HCT116 (cell line): ENCODE measurements around the gene SERGEF. TPM values are rescaled to one million over a fixed set of nuclear protein-coding genes. Genes with fewer than 3 reads are reported as not detected.

Experiments
- ATAC-seq: fragments of 200-7000 bp; cut with Tn5 transposase; 2 replicates; pipeline ENCODE4 v1.9.1; 2020; ENCODE audit warnings: mild to moderate bottlenecking, moderate library complexity
- BruUV-seq: library from RNA; stranded (reverse); fragments of 400-500 nt; replicated peaks from 2 replicates; lab custom pipeline; 2021; lab: Mats Ljungman, UMichigan
- CTCF ChIA-PET: fragments of 300-600 bp; sonication (Branson Sonifier 250); formaldehyde crosslinking; loops from one replicate; lab custom pipeline; 2021; ENCODE audit warnings: antibody characterized with exemption; lab: Charles Lee
- POLR2A ChIA-PET: fragments of 300-600, 350-600 bp; sonication (Branson Sonifier 250); formaldehyde crosslinking; loops from one replicate; lab custom pipeline; 2021; ENCODE audit warnings: antibody characterized with exemption; lab: Charles Lee
- RAD21 ChIA-PET, 2 experiments: fragments of 300-600 bp; sonication (Branson Sonifier 250); formaldehyde crosslinking; loops; one replicate each; lab custom pipeline; 2023; ENCODE audit warnings: low total read pairs in 2 of 2; ENCODE audit not compliant: uncharacterized antibody in 2 of 2, unreplicated experiment in 2 of 2, low non-redundant PET in 1 of 2; lab: Charles Lee
- DNase-seq: peaks from one replicate; pipeline ENCODE4 v3.0.0-alpha.2; 2010; ENCODE audit warnings: low read depth, low spot score
- H2AFZ ChIP-seq: fragments of 200-600 bp; shearing (Covaris generic), sonication (generic); 2 replicates; pipeline ENCODE4 v1.6.1; 2017; ENCODE audit warnings: low read depth, mixed run types, mixed read lengths, antibody characterized with exemption, low read length; ENCODE audit not compliant: poor library complexity, severe bottlenecking
- H3K27ac ChIP-seq: 2 replicates; pipeline ENCODE4 v1.5.1; 2012; ENCODE audit warnings: low read depth, low read length
- H3K27me3 ChIP-seq: fragments of 200-600 bp; sonication (generic); 2 replicates; pipeline ENCODE4 v1.6.1; 2016; ENCODE audit warnings: mixed run types, low read length, mixed read lengths; ENCODE audit not compliant: insufficient read depth
- H3K36me3 ChIP-seq, 2 experiments: fragments of 200-500 bp in 1 of 2; fragments of 200-600 bp in 1 of 2; sonication (Bioruptor generic) in 1 of 2; sonication (generic) in 1 of 2; 2 replicates each; pipeline versions ENCODE4 v1.5.1 to v1.6.1; 2014 to 2016; ENCODE audit warnings: low read length in 2 of 2, inconsistent platforms in 1 of 2, mixed read lengths in 1 of 2, mixed run types in 1 of 2; ENCODE audit not compliant: insufficient read depth in 2 of 2, control insufficient read depth in 1 of 2
- H3K4me1 ChIP-seq, 2 experiments: fragments of 200-600 bp in 1 of 2; sonication (generic) in 1 of 2; 2 replicates each; pipeline versions ENCODE4 v1.5.1 to v1.6.1; 2012 to 2017; ENCODE audit warnings: low read length in 2 of 2, inconsistent platforms in 1 of 2, mild to moderate bottlenecking in 1 of 2, mixed read lengths in 1 of 2, mixed run types in 1 of 2, moderate library complexity in 1 of 2; ENCODE audit not compliant: insufficient read depth in 2 of 2, control insufficient read depth in 1 of 2
- H3K4me2 ChIP-seq: fragments of 200-600 bp; sonication (generic); 2 replicates; pipeline ENCODE4 v1.6.1; 2017; ENCODE audit warnings: mixed run types, low read length, mixed read lengths
- H3K4me3 ChIP-seq, 2 experiments: fragments of 200-600 bp in 1 of 2; sonication (generic) in 1 of 2; replicated peaks in 1 of 2; 2 replicates each; pipeline ENCODE4 v1.5.1; 2011 to 2016; ENCODE audit warnings: low read length in 2 of 2, control low read depth in 1 of 2, low read depth in 1 of 2, mild to moderate bottlenecking in 1 of 2, mixed read lengths in 1 of 2, mixed run types in 1 of 2
- H3K79me2 ChIP-seq: fragments of 200-600 bp; sonication (generic); 2 replicates; pipeline ENCODE4 v1.6.1; 2017; ENCODE audit warnings: mild to moderate bottlenecking, mixed run types, low read length, moderate library complexity, mixed read lengths; ENCODE audit not compliant: insufficient read depth
- H3K9ac ChIP-seq: fragments of 200-600 bp; sonication (generic); 2 replicates; pipeline ENCODE4 v1.6.1; 2016; ENCODE audit warnings: low read length, mixed read lengths
- H3K9me2 ChIP-seq: fragments of 200-600 bp; sonication (generic), shearing (Covaris generic); 2 replicates; pipeline ENCODE4 v1.6.1; 2017; ENCODE audit warnings: mixed run types, mild to moderate bottlenecking, moderate library complexity; ENCODE audit not compliant: insufficient read depth
- H3K9me3 ChIP-seq, 2 experiments: fragments of 200-500 bp in 1 of 2; fragments of 200-600 bp in 1 of 2; sonication (Bioruptor generic) in 1 of 2; sonication (generic) in 1 of 2; 2 replicates each; pipeline ENCODE4 v1.6.1; 2014 to 2017; ENCODE audit warnings: low read length in 2 of 2, mixed read lengths in 2 of 2, inconsistent platforms in 1 of 2, low read depth in 1 of 2, mild to moderate bottlenecking in 1 of 2, mixed run types in 1 of 2, moderate library complexity in 1 of 2; ENCODE audit not compliant: control insufficient read depth in 1 of 2, insufficient read depth in 1 of 2
- H4K20me1 ChIP-seq: fragments of 200-600 bp; sonication (generic), shearing (Covaris generic); 2 replicates; pipeline ENCODE4 v1.6.1; 2017; ENCODE audit warnings: mixed run types, mild to moderate bottlenecking, moderate library complexity; ENCODE audit not compliant: insufficient read depth
- CEBPB ChIP-seq: IDR thresholded peaks from 2 replicates; pipeline ENCODE4 v1.6.1; 2012; ENCODE audit warnings: low read depth
- EGR1 ChIP-seq: IDR thresholded peaks from 2 replicates; pipeline ENCODE4 v1.6.1; 2012; ENCODE audit warnings: low read depth
- ELF1 ChIP-seq: IDR thresholded peaks from 2 replicates; pipeline ENCODE4 v1.6.1; 2012; ENCODE audit warnings: low read depth, borderline replicate concordance
- EZH2 ChIP-seq: fragments of 200-600 bp; sonication (generic); IDR thresholded peaks from 2 replicates; pipeline ENCODE4 v1.6.1; 2017; ENCODE audit warnings: antibody characterized with exemption, mixed run types
- EZH2phosphoT487 ChIP-seq: fragments of 200-600 bp; IDR thresholded peaks from 2 replicates; pipeline ENCODE4 v1.6.1; 2018; ENCODE audit warnings: antibody characterized with exemption, borderline replicate concordance
- FOSL1 ChIP-seq: IDR thresholded peaks from 2 replicates; pipeline ENCODE4 v1.6.1; 2012; ENCODE audit warnings: low read depth
- JUND ChIP-seq: IDR thresholded peaks from 2 replicates; pipeline ENCODE4 v1.6.1; 2012
- POLR2AphosphoS5 ChIP-seq: IDR thresholded peaks from 2 replicates; pipeline ENCODE4 v1.6.1; 2011; ENCODE audit warnings: mild to moderate bottlenecking, low read depth, low read length, moderate library complexity
- RAD21 ChIP-seq: IDR thresholded peaks from 2 replicates; pipeline ENCODE4 v1.6.1; 2012; ENCODE audit warnings: low read depth, mild to moderate bottlenecking
- SP1 ChIP-seq: IDR thresholded peaks from 2 replicates; pipeline ENCODE4 v1.6.1; 2012; ENCODE audit warnings: low read depth
- SRF ChIP-seq: IDR thresholded peaks from 2 replicates; pipeline ENCODE4 v1.6.1; 2012; ENCODE audit warnings: low read depth
- ZFX ChIP-seq: fragments of 450-650 bp; IDR thresholded peaks from 2 replicates; pipeline ENCODE4 v1.6.1; 2017
- intact Hi-C: fragments of 100-400 bp; cut with micrococcal nuclease; formaldehyde crosslinking; loops from 2 replicates; pipeline ENCODE4 v1.10.0; 2022
- total RNA-seq: library from RNA; stranded (reverse); gene quantifications from one replicate; pipeline ENCODE4 v1.2.1, GENCODE V29; 2021; ENCODE audit not compliant: unreplicated experiment
- TF ChIP-seq, protein P1 (sequence below): IDR thresholded peaks from 2 replicates; pipeline ENCODE4 v1.6.1; 2012
- TF ChIP-seq, protein P2 (sequence below): IDR thresholded peaks from 2 replicates; pipeline ENCODE4 v1.6.1; 2012; ENCODE audit warnings: low read depth
- TF ChIP-seq, protein P3 (sequence below): IDR thresholded peaks from 2 replicates; pipeline ENCODE4 v1.6.1; 2012

Gene SERGEF
- total RNA-seq, 1 experiment from 2014 or later = 32.8 TPM

DNA sequence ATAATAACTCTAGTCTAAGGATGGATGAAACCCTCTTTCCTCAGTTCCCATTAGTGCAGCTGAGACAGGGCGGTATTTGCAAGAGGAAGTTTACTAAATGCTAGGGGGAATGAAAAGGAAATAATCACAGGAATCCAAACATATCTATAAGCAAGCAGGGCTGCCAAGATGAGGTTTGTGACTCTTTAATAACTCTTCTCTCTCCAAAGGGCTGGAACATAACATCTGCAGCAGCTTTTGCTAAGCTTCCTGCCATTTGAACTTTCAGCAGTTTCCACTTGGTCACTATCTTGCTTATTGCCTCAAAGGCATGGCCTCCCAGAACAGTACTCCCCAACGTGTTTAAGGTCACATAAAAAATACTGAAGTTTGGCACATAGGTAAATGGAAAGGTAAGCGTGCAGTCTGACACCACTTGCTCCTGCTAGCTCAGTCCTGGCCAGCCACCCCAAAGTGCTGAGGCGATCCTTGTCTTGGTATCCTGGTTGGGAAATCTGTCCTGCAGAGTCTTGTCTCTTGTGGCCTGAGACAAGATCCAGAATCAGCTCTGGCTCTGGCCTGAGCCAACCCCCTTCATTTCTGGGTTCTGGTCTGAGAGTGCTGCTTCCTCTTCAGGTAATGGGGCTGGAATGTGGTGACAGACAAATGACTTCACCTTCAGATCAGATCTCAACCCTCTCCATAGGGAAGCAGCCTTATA is 196.5 kb downstream of the SERGEF start:
- Histone ChIP-seq H4K20me1 (no peaks in the 10 kb centered on the region), H3K27ac (no peak overlapping the region), H3K4me2 (no peak overlapping the region), H3K4me1 (peaks cover 0 to 10% of the 10 kb centered on the region in 2 experiments; a peak in 1 of 4 replicates), H3K9me2 (no peaks in the 10 kb centered on the region), H2AFZ (no peak overlapping the region), H3K79me2 (no peaks in the 10 kb centered on the region), H3K27me3 (no peaks in the 10 kb centered on the region), H3K9ac (no peak overlapping the region), H3K36me3 (no peaks in the 10 kb centered on the region), H3K9me3 (no peaks in the 10 kb centered on the region), H3K4me3 (no peak overlapping the region)
- BruUV-seq = no TSS peak
- intact Hi-C loops = no loop called here
- ChIA-PET POLR2A (no interaction called here), CTCF (no interaction called here), RAD21 (no interaction called here)
- ATAC-seq (no peak), DNase-seq (no peak)
- TF ChIP-seq SP1 (no peak), POLR2AphosphoS5 (no peak), EGR1 (no peak), JUND (no peak), ELF1 (no peak), CEBPB (no peak), SRF (no peak), FOSL1 (no peak), RAD21 (no peak), EZH2phosphoT487 (no peak)
- TF ChIP-seq, protein P1, sequence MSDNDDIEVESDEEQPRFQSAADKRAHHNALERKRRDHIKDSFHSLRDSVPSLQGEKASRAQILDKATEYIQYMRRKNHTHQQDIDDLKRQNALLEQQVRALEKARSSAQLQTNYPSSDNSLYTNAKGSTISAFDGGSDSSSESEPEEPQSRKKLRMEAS = no peak

DNA sequence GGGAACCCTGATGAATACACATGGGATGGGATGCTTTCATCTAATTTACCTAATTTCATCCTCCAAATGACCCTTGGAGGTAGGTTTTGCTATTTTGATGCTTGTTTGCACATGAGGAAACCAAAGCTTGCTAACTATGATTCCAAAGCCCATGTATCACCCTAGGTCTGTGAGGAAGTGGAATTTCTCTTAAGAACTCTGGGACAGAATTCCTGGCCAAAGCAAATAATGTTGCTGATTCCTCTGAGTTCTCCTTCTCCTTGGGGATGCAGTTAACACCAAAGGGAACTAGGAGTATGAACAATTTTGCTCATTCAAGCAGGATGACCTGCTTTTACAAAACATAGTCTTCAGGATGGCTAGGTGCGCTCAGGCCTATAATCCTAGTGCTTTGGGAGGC is 198.3 kb downstream of the SERGEF start:
- RAD21 ChIA-PET = no interaction called here

More for the DNA sequence above, 198.3 kb downstream of the SERGEF start:
- no peak overlapping the region for H3K27ac ChIP-seq
- DNase-seq (no peak), ATAC-seq (no peak)
- H3K36me3 ChIP-seq = no peaks in the 10 kb centered on the region
- H4K20me1 ChIP-seq = no peaks in the 10 kb centered on the region
- H3K27me3 ChIP-seq = no peaks in the 10 kb centered on the region
- H3K4me1 ChIP-seq = peaks cover 0 to 10% of the 10 kb centered on the region in 2 experiments; a peak in 1 of 4 replicates
- ChIA-PET CTCF (interaction anchor here (0.7 kb wide), 1 partner anchor 10 kb away, joined by 3 read pairs; no protein-coding TSS in a partner anchor), POLR2A (no interaction called here)
- no peak overlapping the region for H3K4me2 ChIP-seq
- no peaks in the 10 kb centered on the region for H3K9me2 ChIP-seq
- H3K79me2 ChIP-seq = no peaks in the 10 kb centered on the region
- H3K4me3 ChIP-seq = no peak overlapping the region
- TF ChIP-seq, protein P2, sequence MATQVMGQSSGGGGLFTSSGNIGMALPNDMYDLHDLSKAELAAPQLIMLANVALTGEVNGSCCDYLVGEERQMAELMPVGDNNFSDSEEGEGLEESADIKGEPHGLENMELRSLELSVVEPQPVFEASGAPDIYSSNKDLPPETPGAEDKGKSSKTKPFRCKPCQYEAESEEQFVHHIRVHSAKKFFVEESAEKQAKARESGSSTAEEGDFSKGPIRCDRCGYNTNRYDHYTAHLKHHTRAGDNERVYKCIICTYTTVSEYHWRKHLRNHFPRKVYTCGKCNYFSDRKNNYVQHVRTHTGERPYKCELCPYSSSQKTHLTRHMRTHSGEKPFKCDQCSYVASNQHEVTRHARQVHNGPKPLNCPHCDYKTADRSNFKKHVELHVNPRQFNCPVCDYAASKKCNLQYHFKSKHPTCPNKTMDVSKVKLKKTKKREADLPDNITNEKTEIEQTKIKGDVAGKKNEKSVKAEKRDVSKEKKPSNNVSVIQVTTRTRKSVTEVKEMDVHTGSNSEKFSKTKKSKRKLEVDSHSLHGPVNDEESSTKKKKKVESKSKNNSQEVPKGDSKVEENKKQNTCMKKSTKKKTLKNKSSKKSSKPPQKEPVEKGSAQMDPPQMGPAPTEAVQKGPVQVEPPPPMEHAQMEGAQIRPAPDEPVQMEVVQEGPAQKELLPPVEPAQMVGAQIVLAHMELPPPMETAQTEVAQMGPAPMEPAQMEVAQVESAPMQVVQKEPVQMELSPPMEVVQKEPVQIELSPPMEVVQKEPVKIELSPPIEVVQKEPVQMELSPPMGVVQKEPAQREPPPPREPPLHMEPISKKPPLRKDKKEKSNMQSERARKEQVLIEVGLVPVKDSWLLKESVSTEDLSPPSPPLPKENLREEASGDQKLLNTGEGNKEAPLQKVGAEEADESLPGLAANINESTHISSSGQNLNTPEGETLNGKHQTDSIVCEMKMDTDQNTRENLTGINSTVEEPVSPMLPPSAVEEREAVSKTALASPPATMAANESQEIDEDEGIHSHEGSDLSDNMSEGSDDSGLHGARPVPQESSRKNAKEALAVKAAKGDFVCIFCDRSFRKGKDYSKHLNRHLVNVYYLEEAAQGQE = no peak
- TF ChIP-seq SRF (no peak), ZFX (no peak), EGR1 (no peak), ELF1 (no peak), EZH2 (no peak)
- TF ChIP-seq, protein P3, sequence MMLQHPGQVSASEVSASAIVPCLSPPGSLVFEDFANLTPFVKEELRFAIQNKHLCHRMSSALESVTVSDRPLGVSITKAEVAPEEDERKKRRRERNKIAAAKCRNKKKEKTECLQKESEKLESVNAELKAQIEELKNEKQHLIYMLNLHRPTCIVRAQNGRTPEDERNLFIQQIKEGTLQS = no peak
- H2AFZ ChIP-seq = no peak overlapping the region
- no TSS peak for BruUV-seq
- H3K9me3 ChIP-seq = no peaks in the 10 kb centered on the region
- intact Hi-C loops = no loop called here
- no peak overlapping the region for H3K9ac ChIP-seq
